ENCODE data around the gene RELB. TPM values are rescaled to one million over a fixed set of nuclear protein-coding genes. Genes with fewer than 3 reads are reported as not detected.

RELB gene
- total RNA-seq, 2 donors from 2014 or later: 17.1 to 42.4 TPM

DNA sequence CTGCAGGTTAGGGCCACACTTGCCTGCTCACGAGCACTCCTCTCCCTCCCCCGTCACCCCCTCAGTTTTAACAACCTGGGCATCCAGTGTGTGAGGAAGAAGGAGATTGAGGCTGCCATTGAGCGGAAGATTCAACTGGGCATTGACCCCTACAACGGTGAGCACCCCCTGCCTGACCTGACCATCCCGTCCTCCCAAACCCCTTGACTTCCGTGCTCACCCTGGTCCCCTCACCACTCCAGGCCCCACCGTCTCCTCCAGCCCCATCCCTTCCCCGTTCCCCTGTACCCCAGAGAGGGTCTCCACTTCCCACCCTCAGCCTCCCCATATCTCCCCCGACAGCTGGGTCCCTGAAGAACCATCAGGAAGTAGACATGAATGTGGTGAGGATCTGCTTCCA is 24.0 kb downstream of the RELB start:
- no peaks in the 10 kb centered on the region for H3K9me3 ChIP-seq
- TF ChIP-seq, protein P1, sequence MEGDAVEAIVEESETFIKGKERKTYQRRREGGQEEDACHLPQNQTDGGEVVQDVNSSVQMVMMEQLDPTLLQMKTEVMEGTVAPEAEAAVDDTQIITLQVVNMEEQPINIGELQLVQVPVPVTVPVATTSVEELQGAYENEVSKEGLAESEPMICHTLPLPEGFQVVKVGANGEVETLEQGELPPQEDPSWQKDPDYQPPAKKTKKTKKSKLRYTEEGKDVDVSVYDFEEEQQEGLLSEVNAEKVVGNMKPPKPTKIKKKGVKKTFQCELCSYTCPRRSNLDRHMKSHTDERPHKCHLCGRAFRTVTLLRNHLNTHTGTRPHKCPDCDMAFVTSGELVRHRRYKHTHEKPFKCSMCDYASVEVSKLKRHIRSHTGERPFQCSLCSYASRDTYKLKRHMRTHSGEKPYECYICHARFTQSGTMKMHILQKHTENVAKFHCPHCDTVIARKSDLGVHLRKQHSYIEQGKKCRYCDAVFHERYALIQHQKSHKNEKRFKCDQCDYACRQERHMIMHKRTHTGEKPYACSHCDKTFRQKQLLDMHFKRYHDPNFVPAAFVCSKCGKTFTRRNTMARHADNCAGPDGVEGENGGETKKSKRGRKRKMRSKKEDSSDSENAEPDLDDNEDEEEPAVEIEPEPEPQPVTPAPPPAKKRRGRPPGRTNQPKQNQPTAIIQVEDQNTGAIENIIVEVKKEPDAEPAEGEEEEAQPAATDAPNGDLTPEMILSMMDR (IDR thresholded peaks at IDR 0.05): no peak
- peaks cover 6% of the 10 kb centered on the region for H3K36me3 ChIP-seq
- no peaks in the 10 kb centered on the region for H3K4me1 ChIP-seq
- no peak overlapping the region for H3K4me3 ChIP-seq
- H3K27me3 ChIP-seq: no peaks in the 10 kb centered on the region
- DNase-seq: no peak
- H3K9ac ChIP-seq (ENCODE audit: low read depth in 2 of 2, low read length in 2 of 2): no peak overlapping the region
- no peak overlapping the region for H3K27ac ChIP-seq
- intact Hi-C loops (cut with DNase I): no loop called here

DNA sequence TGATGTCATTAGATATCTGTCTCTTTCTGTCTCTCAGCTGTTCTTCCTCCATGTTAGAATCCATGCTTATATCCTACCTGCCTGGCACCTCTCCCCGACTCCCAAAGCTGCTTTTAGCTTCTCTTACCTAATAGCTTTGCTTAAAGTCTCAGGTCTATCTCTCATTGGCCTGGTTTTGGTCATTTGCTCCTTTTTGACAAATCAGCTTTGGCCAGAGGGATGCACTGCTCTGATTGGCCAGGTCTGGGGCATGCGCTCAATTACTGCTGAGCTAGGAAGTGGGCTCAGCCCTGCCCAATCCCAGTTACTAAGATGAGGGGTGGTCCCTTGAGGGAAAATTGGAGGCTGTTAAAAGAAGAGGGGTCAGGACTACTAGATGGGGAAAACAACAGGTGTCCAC is 26.1 kb downstream of the RELB start:
- intact Hi-C loops (cut with DNase I): no loop called here
- peaks cover 6% of the 10 kb centered on the region for H3K36me3 ChIP-seq
- no peaks in the 10 kb centered on the region for H3K27me3 ChIP-seq

DNA sequence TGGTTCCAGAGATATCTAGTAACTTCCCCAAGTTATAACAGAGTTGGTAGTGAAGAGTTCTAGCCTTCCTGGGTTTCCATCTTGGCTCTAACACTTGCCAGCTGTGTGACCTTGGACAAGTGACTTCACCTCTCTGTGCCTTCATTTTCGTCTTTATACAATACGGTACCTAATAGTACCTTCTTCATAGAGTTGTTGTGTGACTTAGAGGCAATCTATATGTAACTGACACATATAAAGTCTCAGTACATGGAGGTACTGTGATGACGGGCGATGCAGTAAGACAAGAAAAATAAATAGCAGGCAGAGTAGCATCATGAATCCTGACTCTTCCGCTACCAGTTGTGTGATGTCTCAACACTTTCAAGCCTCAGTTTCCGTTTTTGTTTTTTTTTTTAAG is 29.6 kb downstream of the RELB start:
- H3K9ac ChIP-seq (ENCODE audit: low read depth in 2 of 2, low read length in 2 of 2): no peak overlapping the region
- no peak for DNase-seq
- intact Hi-C loops (cut with DNase I): no loop called here
- no peak overlapping the region for H3K27ac ChIP-seq
- TF ChIP-seq, protein P1 (IDR thresholded peaks at IDR 0.05): no peak
- peaks cover 6% of the 10 kb centered on the region for H3K36me3 ChIP-seq
- H3K4me1 ChIP-seq: no peaks in the 10 kb centered on the region
- H3K27me3 ChIP-seq: no peaks in the 10 kb centered on the region
- no peaks in the 10 kb centered on the region for H3K9me3 ChIP-seq
- no peak overlapping the region for H3K4me3 ChIP-seq

More for the DNA sequence above, 26.1 kb downstream of the RELB start:
- Histone ChIP-seq H3K9ac (ENCODE audit: low read depth in 2 of 2, low read length in 2 of 2) (no peak overlapping the region), H3K4me1 (no peaks in the 10 kb centered on the region), H3K9me3 (no peaks in the 10 kb centered on the region), H3K4me3 (no peak overlapping the region), H3K27ac (no peak overlapping the region)
- TF ChIP-seq, protein P1 (IDR thresholded peaks at IDR 0.05): no peak
- no peak for DNase-seq

DNA sequence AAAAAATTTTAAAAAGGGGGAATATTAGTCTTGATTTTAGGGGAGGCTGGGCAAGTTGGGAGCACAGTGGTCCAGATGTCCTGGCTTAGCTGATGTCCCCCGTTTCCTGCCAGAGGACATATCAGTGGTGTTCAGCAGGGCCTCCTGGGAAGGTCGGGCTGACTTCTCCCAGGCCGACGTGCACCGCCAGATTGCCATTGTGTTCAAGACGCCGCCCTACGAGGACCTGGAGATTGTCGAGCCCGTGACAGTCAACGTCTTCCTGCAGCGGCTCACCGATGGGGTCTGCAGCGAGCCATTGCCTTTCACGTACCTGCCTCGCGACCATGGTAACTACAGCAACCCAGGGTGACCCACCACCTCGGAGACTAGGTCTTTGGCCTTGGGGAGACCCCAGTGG is 31.2 kb downstream of the RELB start:
- intact Hi-C loops (cut with DNase I): no loop called here
- DNase-seq: no peak
- H3K36me3 ChIP-seq: peaks cover 6% of the 10 kb centered on the region

DNA sequence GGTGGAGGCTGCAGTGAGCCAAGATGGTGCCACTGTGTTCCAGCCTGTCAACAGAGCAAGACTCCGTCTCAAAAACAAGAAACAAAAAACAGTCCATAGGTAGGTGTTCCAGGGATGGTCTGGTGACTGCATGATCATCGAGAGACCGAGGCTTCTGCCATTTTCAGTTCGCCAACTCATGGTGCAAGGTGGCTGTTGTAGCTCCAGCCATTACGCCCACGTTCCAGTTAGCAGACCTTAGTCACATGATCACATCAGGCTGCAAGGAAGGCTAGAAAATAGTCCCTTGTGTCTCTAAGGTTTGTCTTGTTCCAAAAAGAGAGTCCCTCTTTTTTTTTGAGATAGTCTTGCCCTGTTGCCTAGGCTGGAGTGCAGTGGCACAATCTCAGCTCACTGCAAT is 34.5 kb downstream of the RELB start:
- TF ChIP-seq, protein P1 (IDR thresholded peaks at IDR 0.05): no peak
- Histone ChIP-seq H3K27ac (no peak overlapping the region), H3K4me3 (no peak overlapping the region), H3K27me3 (no peaks in the 10 kb centered on the region), H3K9ac (ENCODE audit: low read depth in 2 of 2, low read length in 2 of 2) (no peak overlapping the region), H3K4me1 (peaks cover 13% of the 10 kb centered on the region), H3K9me3 (no peaks in the 10 kb centered on the region), H3K36me3 (peaks cover 1% of the 10 kb centered on the region)
- intact Hi-C loops (cut with DNase I): no loop called here
- DNase-seq: no peak

More for the DNA sequence above, 31.2 kb downstream of the RELB start:
- TF ChIP-seq, protein P1 (IDR thresholded peaks at IDR 0.05): no peak
- Histone ChIP-seq H3K9me3 (no peaks in the 10 kb centered on the region), H3K4me1 (no peaks in the 10 kb centered on the region), H3K4me3 (no peak overlapping the region), H3K27ac (no peak overlapping the region), H3K9ac (ENCODE audit: low read depth in 2 of 2, low read length in 2 of 2) (no peak overlapping the region), H3K27me3 (no peaks in the 10 kb centered on the region)

All from colonic mucosa (tissue), 4 donors.